Measurements from ENCODE around the gene TRIM14. TPM values are rescaled to one million over a fixed set of nuclear protein-coding genes. Genes with fewer than 3 reads are reported as not detected.

TRIM14 gene
- total and polyA plus RNA-seq, 2 of the 13 experiments (the other 11 are each of a cell fraction or from before 2014, with no cell fraction given) = 9.2 to 13.0 TPM

- TF ChIP-seq ZBTB39 (CRISPR knock-in tag; IDR thresholded peaks at IDR 0.05) = no peak
- no peak for TF ChIP-seq ZNF501 (CRISPR knock-in tag; IDR thresholded peaks at IDR 0.05)
- TF ChIP-seq ZGPAT (CRISPR knock-in tag; IDR thresholded peaks at IDR 0.05) = 0 out of 2 replicates have a peak, but pooled peaks have one; percentile 24
- no peak for TF ChIP-seq FIP1L1 (IDR thresholded peaks at IDR 0.05; ENCODE audit: borderline replicate concordance, insufficient read depth, low read depth, low read length)
- peak; percentile 40; the same call in 1 of the 2 replicates for TF ChIP-seq ZFX (CRISPR knock-in tag; IDR thresholded peaks at IDR 0.05; ENCODE audit: low read depth)
- no peak for TF ChIP-seq ZNF558 (CRISPR knock-in tag; IDR thresholded peaks at IDR 0.05; ENCODE audit: borderline replicate concordance)
- no peak for TF ChIP-seq PAF1 (CRISPR knock-in tag; IDR thresholded peaks at IDR 0.05)
- no peak for TF ChIP-seq KDM5A (IDR thresholded peaks at IDR 0.05; ENCODE audit: borderline replicate concordance, low read length)
- no peak for TF ChIP-seq KAT8 (CRISPR knock-in tag; IDR thresholded peaks at IDR 0.05)
- TF ChIP-seq CEBPG (CRISPR knock-in tag; IDR thresholded peaks at IDR 0.05) = no peak
- TF ChIP-seq ZNF430 (CRISPR knock-in tag; IDR thresholded peaks at IDR 0.05) = peak; percentile 65; the same call in 1 of the 2 replicates
- no peak for TF ChIP-seq ZNF556 (CRISPR knock-in tag; IDR thresholded peaks at IDR 0.05; ENCODE audit: borderline replicate concordance)
- TF ChIP-seq ZNF629 (CRISPR knock-in tag; conservative IDR thresholded peaks at IDR 0.05) = no peak; the same call in 1 of the 2 replicates
- TF ChIP-seq SSRP1 (CRISPR knock-in tag; IDR thresholded peaks at IDR 0.05) = no peak
- TF ChIP-seq GATAD2A (CRISPR knock-in tag; IDR thresholded peaks at IDR 0.05) = peak; percentile 91
- no peak for TF ChIP-seq FLYWCH1 (CRISPR knock-in tag; IDR thresholded peaks at IDR 0.05)
- no peak for TF ChIP-seq RXRB (CRISPR knock-in tag; IDR thresholded peaks at IDR 0.05; ENCODE audit: borderline replicate concordance)
- TF ChIP-seq NFRKB (IDR thresholded peaks at IDR 0.05) = no peak
- no peak for TF ChIP-seq ZNF768 (CRISPR knock-in tag; IDR thresholded peaks at IDR 0.05)
- TF ChIP-seq HINFP (CRISPR knock-in tag; IDR thresholded peaks at IDR 0.05; ENCODE audit: low read depth) = no peak
- no peak for TF ChIP-seq ZNF710 (CRISPR knock-in tag; IDR thresholded peaks at IDR 0.05; ENCODE audit: borderline replicate concordance)
- TF ChIP-seq ZNF644 (CRISPR knock-in tag; IDR thresholded peaks at IDR 0.05; ENCODE audit: low read depth) = 0 out of 2 replicates have a peak, but pooled peaks have one; percentile 48
- no peak for TF ChIP-seq CHCHD3 (CRISPR knock-in tag; IDR thresholded peaks at IDR 0.05)
- no peak for TF ChIP-seq HCFC1 (IDR thresholded peaks at IDR 0.05; ENCODE audit: low read depth, low read length)
- no peak for TF ChIP-seq ZNF839 (CRISPR knock-in tag; IDR thresholded peaks at IDR 0.05; ENCODE audit: borderline replicate concordance)
- no peak for TF ChIP-seq MTF2 (CRISPR knock-in tag; IDR thresholded peaks at IDR 0.05; ENCODE audit: borderline replicate concordance)
- TF ChIP-seq ISX (CRISPR knock-in tag; conservative IDR thresholded peaks at IDR 0.05) = no peak
Measured at GRCh38 chr9:98150164-98150563, 31.1 kb upstream of the TRIM14 start (continued).

All from HepG2 (cell line).